ENCODE data around the gene RAX. TPM values are rescaled to one million over a fixed set of nuclear protein-coding genes. Genes with fewer than 3 reads are reported as not detected.

RAX gene
- total RNA-seq, 1 experiment from 2014 or later, result not detected

DNA sequence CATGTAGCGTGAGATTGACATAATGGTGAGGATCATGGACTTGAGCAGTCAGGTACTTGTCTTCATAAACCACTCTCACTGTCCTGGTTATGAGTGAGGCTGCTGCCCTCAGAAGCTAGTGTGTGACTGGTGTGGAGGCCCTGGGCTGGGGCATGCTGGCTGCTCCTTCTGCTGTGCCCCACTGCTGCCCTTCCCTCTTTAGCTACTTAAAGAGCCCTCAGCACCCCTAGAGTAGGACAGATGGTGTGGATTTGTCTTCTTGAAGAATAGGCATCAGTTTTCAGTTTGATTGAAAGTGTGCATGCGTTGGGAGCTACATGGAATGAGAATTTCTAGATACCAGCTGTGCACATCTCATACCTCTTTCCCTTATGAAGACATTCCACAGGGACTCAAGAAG, 29.8 kb upstream of the RAX start:
- no peaks in the 10 kb centered on the region for H3K36me3 ChIP-seq (ENCODE audit: control insufficient read depth, insufficient read depth, low read length)
- intact Hi-C loops (cut with micrococcal nuclease; ENCODE audit: unreplicated experiment), result no loop called here
- POLR2A ChIA-PET, result no interaction called here
- H3K4me1 ChIP-seq (ENCODE audit: control insufficient read depth, insufficient read depth, low read length), result no peaks in the 10 kb centered on the region
- BruUV-seq (replicated peaks), result no TSS peak
- DNase-seq (ENCODE audit: low read depth, low spot score), result no peak
- TF ChIP-seq, protein P1, sequence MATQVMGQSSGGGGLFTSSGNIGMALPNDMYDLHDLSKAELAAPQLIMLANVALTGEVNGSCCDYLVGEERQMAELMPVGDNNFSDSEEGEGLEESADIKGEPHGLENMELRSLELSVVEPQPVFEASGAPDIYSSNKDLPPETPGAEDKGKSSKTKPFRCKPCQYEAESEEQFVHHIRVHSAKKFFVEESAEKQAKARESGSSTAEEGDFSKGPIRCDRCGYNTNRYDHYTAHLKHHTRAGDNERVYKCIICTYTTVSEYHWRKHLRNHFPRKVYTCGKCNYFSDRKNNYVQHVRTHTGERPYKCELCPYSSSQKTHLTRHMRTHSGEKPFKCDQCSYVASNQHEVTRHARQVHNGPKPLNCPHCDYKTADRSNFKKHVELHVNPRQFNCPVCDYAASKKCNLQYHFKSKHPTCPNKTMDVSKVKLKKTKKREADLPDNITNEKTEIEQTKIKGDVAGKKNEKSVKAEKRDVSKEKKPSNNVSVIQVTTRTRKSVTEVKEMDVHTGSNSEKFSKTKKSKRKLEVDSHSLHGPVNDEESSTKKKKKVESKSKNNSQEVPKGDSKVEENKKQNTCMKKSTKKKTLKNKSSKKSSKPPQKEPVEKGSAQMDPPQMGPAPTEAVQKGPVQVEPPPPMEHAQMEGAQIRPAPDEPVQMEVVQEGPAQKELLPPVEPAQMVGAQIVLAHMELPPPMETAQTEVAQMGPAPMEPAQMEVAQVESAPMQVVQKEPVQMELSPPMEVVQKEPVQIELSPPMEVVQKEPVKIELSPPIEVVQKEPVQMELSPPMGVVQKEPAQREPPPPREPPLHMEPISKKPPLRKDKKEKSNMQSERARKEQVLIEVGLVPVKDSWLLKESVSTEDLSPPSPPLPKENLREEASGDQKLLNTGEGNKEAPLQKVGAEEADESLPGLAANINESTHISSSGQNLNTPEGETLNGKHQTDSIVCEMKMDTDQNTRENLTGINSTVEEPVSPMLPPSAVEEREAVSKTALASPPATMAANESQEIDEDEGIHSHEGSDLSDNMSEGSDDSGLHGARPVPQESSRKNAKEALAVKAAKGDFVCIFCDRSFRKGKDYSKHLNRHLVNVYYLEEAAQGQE (IDR thresholded peaks at IDR 0.05; ENCODE audit: insufficient read depth in 1 of 2, low read depth in 2 of 2, low read length in 1 of 2), result no peak
- TF ChIP-seq SIN3A (IDR thresholded peaks at IDR 0.05; ENCODE audit: borderline replicate concordance, insufficient read depth, low read depth, low read length) (no peak), TCF7L2 (IDR thresholded peaks at IDR 0.05; ENCODE audit: low read depth, low read length) (no peak), POLR2AphosphoS5 (IDR thresholded peaks at IDR 0.05; ENCODE audit: low read depth, low read length) (no peak)
- TF ChIP-seq, protein P2, sequence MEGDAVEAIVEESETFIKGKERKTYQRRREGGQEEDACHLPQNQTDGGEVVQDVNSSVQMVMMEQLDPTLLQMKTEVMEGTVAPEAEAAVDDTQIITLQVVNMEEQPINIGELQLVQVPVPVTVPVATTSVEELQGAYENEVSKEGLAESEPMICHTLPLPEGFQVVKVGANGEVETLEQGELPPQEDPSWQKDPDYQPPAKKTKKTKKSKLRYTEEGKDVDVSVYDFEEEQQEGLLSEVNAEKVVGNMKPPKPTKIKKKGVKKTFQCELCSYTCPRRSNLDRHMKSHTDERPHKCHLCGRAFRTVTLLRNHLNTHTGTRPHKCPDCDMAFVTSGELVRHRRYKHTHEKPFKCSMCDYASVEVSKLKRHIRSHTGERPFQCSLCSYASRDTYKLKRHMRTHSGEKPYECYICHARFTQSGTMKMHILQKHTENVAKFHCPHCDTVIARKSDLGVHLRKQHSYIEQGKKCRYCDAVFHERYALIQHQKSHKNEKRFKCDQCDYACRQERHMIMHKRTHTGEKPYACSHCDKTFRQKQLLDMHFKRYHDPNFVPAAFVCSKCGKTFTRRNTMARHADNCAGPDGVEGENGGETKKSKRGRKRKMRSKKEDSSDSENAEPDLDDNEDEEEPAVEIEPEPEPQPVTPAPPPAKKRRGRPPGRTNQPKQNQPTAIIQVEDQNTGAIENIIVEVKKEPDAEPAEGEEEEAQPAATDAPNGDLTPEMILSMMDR (IDR thresholded peaks at IDR 0.05), result no peak
- H3K9me3 ChIP-seq (ENCODE audit: control insufficient read depth, insufficient read depth, low read depth, low read length), result no peaks in the 10 kb centered on the region
- in situ Hi-C loops (cut with HindIII; ENCODE audit: low pct_unique_long_range_greater_than_20kb, low sequenced_read_pairs), result no loop called here
- no peak overlapping the region for H3K27ac ChIP-seq (ENCODE audit: low read length)
- ATAC-seq, result no peak
- no peak overlapping the region for H3K4me3 ChIP-seq (ENCODE audit: low read depth in 2 of 2, low read length in 2 of 2)
- CTCF ChIA-PET, result no interaction called here
- no peaks in the 10 kb centered on the region; the same call in 1 of the 2 replicates for H3K27me3 ChIP-seq (ENCODE audit: control insufficient read depth, insufficient read depth, low read length)

DNA sequence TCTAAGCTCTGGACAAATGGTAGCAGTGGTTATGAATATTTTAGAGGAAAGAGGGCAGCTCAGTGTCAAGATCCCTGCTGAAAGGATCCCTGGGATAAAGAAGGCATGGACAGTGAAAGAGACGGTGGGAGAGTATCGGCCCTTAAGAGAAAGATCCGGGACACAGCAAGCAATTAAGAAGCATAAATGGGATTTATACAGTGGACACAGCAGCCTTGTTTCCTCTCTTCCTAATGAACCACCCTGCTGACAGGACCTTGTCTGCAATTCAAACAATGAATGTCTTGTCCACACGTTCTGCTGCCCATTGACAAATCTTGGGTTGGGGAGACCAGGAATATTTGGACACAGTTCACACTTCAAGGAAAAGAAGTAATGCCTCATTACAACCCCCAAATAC, 28.7 kb upstream of the RAX start:
- H3K4me1 ChIP-seq (ENCODE audit: control insufficient read depth, insufficient read depth, low read length), result no peaks in the 10 kb centered on the region
- H3K27ac ChIP-seq (ENCODE audit: low read length), result no peak overlapping the region
- H3K36me3 ChIP-seq (ENCODE audit: control insufficient read depth, insufficient read depth, low read length), result no peaks in the 10 kb centered on the region
- intact Hi-C loops (cut with micrococcal nuclease; ENCODE audit: unreplicated experiment), result no loop called here
- ATAC-seq, result no peak
- ChIA-PET CTCF (no interaction called here), POLR2A (no interaction called here)
- in situ Hi-C loops (cut with HindIII; ENCODE audit: low pct_unique_long_range_greater_than_20kb, low sequenced_read_pairs), result no loop called here
- TF ChIP-seq, protein P1 (IDR thresholded peaks at IDR 0.05; ENCODE audit: insufficient read depth in 1 of 2, low read depth in 2 of 2, low read length in 1 of 2), result no peak
- DNase-seq (ENCODE audit: low read depth, low spot score), result no peak
- no peak overlapping the region for H3K4me3 ChIP-seq (ENCODE audit: low read depth in 2 of 2, low read length in 2 of 2)
- BruUV-seq (replicated peaks), result no TSS peak
- H3K9me3 ChIP-seq (ENCODE audit: control insufficient read depth, insufficient read depth, low read depth, low read length), result no peaks in the 10 kb centered on the region
- H3K27me3 ChIP-seq (ENCODE audit: control insufficient read depth, insufficient read depth, low read length), result no peaks in the 10 kb centered on the region; the same call in 1 of the 2 replicates
